K562 (cell line): ENCODE data around the gene GPR157. TPM values are rescaled to one million over a fixed set of nuclear protein-coding genes. Genes with fewer than 3 reads are reported as not detected.

Experiments used
- BRD9 ChIP-seq: fragments of 450-650 bp; IDR thresholded peaks from 2 replicates; pipeline ENCODE4 v1.6.1; 2018; ENCODE audit warnings: low read depth; ENCODE audit not compliant: partially characterized antibody
- CEBPB ChIP-seq: fragments of 450-650 bp; IDR thresholded peaks from 2 replicates; pipeline ENCODE4 v1.6.1; 2016; ENCODE audit warnings: missing genetic modification characterization, missing compliant biosample characterization
- CREM ChIP-seq: IDR thresholded peaks from 2 replicates; pipeline ENCODE4 v1.6.1; 2014; ENCODE audit warnings: antibody characterized with exemption, low read depth
- ETS1 ChIP-seq: conservative IDR thresholded peaks from 2 replicates; pipeline ENCODE4 v1.6.1; 2011; ENCODE audit warnings: low read depth, mild to moderate bottlenecking, low read length; ENCODE audit not compliant: control insufficient read depth
- GABPA ChIP-seq: fragments of 200-800 bp; sonication (Bioruptor generic); conservative IDR thresholded peaks from 2 replicates; pipeline ENCODE4 v1.6.1; 2016; ENCODE audit warnings: low read depth, missing genetic modification characterization, missing compliant biosample characterization
- ILK ChIP-seq: fragments of 450-650 bp; IDR thresholded peaks from 2 replicates; pipeline ENCODE4 v1.6.1; 2016; ENCODE audit warnings: missing genetic modification characterization, low read depth, mild to moderate bottlenecking, missing compliant biosample characterization, moderate library complexity, borderline replicate concordance
- KAT8 ChIP-seq: fragments of 450-650 bp; IDR thresholded peaks from 2 replicates; pipeline ENCODE4 v1.6.1; 2016; ENCODE audit warnings: low read depth, mild to moderate bottlenecking
- NR2C2 ChIP-seq, 2 experiments: fragments of 200-800 bp in 1 of 2; sonication (Bioruptor generic) in 1 of 2; sonication (generic) in 1 of 2; formaldehyde crosslinking in 1 of 2; IDR thresholded peaks; 2 replicates each; pipeline versions ENCODE4 v1.6.1 to v1.8.0; 2016 to 2022; ENCODE audit warnings: mild to moderate bottlenecking in 1 of 2, missing compliant biosample characterization in 1 of 2, missing genetic modification characterization in 1 of 2, missing genetic modification reagents in 1 of 2
- POLR2G ChIP-seq: fragments of 200-400 bp; formaldehyde crosslinking; IDR thresholded peaks from 2 replicates; pipeline ENCODE4 v1.6.1; 2017; ENCODE audit warnings: low read depth, mild to moderate bottlenecking, antibody characterized with exemption, low read length, moderate library complexity
- RERE ChIP-seq: sonication (generic); formaldehyde crosslinking; IDR thresholded peaks from 2 replicates; pipeline ENCODE4 v1.8.0; 2023; ENCODE audit warnings: missing genetic modification reagents, mild to moderate bottlenecking, borderline replicate concordance
- RFX1 ChIP-seq: fragments of 450-650 bp; IDR thresholded peaks from 2 replicates; pipeline ENCODE4 v1.6.1; 2016; ENCODE audit warnings: mild to moderate bottlenecking, moderate library complexity
- TCF15 ChIP-seq: fragments of 250-450 bp; sonication (Bioruptor Pico); IDR thresholded peaks from 2 replicates; pipeline ENCODE4 v1.8.0; 2022; ENCODE audit warnings: moderate library complexity, mild to moderate bottlenecking, inconsistent platforms
- TSC22D4 ChIP-seq: fragments of 450-650 bp; IDR thresholded peaks from 2 replicates; pipeline ENCODE4 v1.6.1; 2016; ENCODE audit warnings: missing genetic modification characterization, missing biosample characterization, control low read depth
- ZBTB17 ChIP-seq: fragments of 450-650 bp; formaldehyde crosslinking; IDR thresholded peaks from 2 replicates; pipeline ENCODE4 v1.4.0; 2020; ENCODE audit warnings: mild to moderate bottlenecking
- polyA plus RNA-seq, 8 experiments: library from polyadenylated mRNA; depleted of rRNA in 4 of 8; stranded (reverse) in 5 of 8; unstranded in 3 of 8; fragments of >200 nt; fragmentation: Nextera tagmentation in 2 of 8; fragmentation: Illumina TruSeq in 1 of 8; extraction: Ambion mirVana in 2 of 8; extraction: Trizol in 1 of 8; gene quantifications; 2 replicates each; pipeline versions ENCODE4 v1.2.1 to v1.2.3, GENCODE V29; 2011 to 2014; ENCODE audit warnings: inconsistent platforms in 1 of 8, missing spikeins in 1 of 8
- total RNA-seq, 7 experiments: library from RNA; depleted of rRNA in 6 of 7; stranded (reverse); fragments of >200 nt in 6 of 7; fragmentation: Illumina TruSeq in 2 of 7; extraction: Trizol in 2 of 7; gene quantifications; 2 replicates each; pipeline versions ENCODE4 v1.2.1 to v1.2.3, GENCODE V29; 2011 to 2021; ENCODE audit warnings: low replicate concordance in 1 of 7
- TF ChIP-seq, protein P1 (sequence below), 2 experiments: fragments of 450-650 bp in 1 of 2; IDR thresholded peaks; 2 replicates each; pipeline ENCODE4 v1.6.1; 2011 to 2017; ENCODE audit warnings: low read depth in 2 of 2, antibody characterized with exemption in 1 of 2, borderline replicate concordance in 1 of 2, low read length in 1 of 2, mild to moderate bottlenecking in 1 of 2, mixed read lengths in 1 of 2; ENCODE audit not compliant: control insufficient read depth in 1 of 2

GPR157 gene
- total and polyA plus RNA-seq, 9 of the 15 experiments (the other 6 are each of a cell fraction or from before 2014, with no cell fraction given), result 0.01 to 0.18 (median 0.04) TPM; not detected in 4

DNA sequence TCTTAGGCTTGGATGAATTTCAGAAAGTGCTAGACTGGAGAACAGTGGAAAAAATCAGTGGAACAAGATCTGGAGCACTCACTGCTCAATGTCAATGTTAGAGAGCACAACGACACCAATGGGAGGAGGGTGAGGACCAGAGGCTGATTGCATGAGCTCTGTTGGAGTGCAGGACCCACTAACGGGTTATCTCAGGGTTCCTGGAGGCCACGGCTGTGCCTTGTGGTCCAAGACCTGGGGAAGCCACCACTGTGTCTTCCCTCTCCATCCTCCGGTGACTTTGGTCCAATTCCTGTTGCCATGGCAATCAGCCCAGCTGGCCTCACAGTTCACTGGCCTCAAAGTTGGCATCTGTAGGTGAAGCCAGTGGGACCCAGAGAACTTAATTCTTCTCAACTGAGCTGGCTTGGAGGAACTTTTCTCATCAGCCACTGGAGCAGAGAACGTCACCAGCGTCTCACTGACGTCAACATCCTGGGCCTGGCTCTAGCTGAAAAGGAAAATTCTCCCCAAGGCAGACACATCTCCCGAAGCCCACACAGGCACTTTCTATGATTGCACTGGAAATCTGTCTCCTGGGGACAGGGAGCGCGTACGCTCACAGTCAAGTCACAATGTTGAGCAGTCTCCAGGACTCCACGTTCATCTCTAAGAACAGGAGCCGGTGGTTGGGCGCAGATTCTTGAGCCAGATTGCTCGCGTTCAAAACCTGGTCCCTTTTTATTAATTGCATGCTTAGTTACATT lies 21.9 kb upstream of the GPR157 start (continued):
- TF ChIP-seq RERE (CRISPR knock-in tag), result no peak
- TF ChIP-seq NR2C2 (CRISPR knock-in tag; IDR thresholded peaks at IDR 0.05), result no peak
- peak; percentile 43; the same call in 1 of the 2 replicates for TF ChIP-seq NR2C2 (tag; IDR thresholded peaks at IDR 0.05)
- peak; percentile 68 for TF ChIP-seq CREM
- no peak for TF ChIP-seq KAT8
- TF ChIP-seq, protein P1, sequence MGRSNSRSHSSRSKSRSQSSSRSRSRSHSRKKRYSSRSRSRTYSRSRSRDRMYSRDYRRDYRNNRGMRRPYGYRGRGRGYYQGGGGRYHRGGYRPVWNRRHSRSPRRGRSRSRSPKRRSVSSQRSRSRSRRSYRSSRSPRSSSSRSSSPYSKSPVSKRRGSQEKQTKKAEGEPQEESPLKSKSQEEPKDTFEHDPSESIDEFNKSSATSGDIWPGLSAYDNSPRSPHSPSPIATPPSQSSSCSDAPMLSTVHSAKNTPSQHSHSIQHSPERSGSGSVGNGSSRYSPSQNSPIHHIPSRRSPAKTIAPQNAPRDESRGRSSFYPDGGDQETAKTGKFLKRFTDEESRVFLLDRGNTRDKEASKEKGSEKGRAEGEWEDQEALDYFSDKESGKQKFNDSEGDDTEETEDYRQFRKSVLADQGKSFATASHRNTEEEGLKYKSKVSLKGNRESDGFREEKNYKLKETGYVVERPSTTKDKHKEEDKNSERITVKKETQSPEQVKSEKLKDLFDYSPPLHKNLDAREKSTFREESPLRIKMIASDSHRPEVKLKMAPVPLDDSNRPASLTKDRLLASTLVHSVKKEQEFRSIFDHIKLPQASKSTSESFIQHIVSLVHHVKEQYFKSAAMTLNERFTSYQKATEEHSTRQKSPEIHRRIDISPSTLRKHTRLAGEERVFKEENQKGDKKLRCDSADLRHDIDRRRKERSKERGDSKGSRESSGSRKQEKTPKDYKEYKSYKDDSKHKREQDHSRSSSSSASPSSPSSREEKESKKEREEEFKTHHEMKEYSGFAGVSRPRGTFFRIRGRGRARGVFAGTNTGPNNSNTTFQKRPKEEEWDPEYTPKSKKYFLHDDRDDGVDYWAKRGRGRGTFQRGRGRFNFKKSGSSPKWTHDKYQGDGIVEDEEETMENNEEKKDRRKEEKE (IDR thresholded peaks at IDR 0.05; ENCODE audit: borderline replicate concordance in 1 of 2, control insufficient read depth in 1 of 2, low read depth in 2 of 2, low read length in 1 of 2), result no peak
- no peak for TF ChIP-seq CEBPB (tag)
- no peak for TF ChIP-seq ZBTB17 (CRISPR knock-in tag)
- TF ChIP-seq ETS1, result no peak
- no peak for TF ChIP-seq TCF15 (CRISPR knock-in tag)
- no peak for TF ChIP-seq BRD9
- no peak for TF ChIP-seq TSC22D4 (tag)
- no peak for TF ChIP-seq POLR2G
- 0 out of 2 replicates have a peak, but pooled peaks have one; percentile 21 for TF ChIP-seq GABPA
- TF ChIP-seq ILK (tag), result no peak
- TF ChIP-seq RFX1, result peak; percentile 75
